Gastrocnemius medialis (tissue), 4 donors: ENCODE results near the gene SPINK8. TPM values are rescaled to one million over a fixed set of nuclear protein-coding genes. Genes with fewer than 3 reads are reported as not detected.
"Not testable (repeated sequence)": the region's sequence is repeated elsewhere in the genome, so short reads cannot be mapped to it uniquely, and the experiment has no call there.

Source experiments
- ATAC-seq, 2 donors: fragments of 150-250 bp; one replicate each; pipeline ENCODE4 v1.9.1; 2016
- DNase-seq, 2 donors: peaks; one replicate each; pipeline ENCODE4 v3.0.0-alpha.2; 2019
- H3K27ac ChIP-seq, 4 donors: fragments of 200-600 bp; sonication (generic); 1 replicate in 1 of 4; 2 replicates in 3 of 4; pipeline ENCODE4 v1.5.1; 2016 to 2018; ENCODE audit warnings: mild to moderate bottlenecking in 2 of 4, moderate library complexity in 1 of 4
- H3K27me3 ChIP-seq, 3 donors: fragments of 200-600 bp; sonication (generic) in 2 of 3; 1 replicate in 1 of 3; 2 replicates in 2 of 3; pipeline versions ENCODE4 v1.5.1 to v1.6.0; 2016 to 2019; ENCODE audit warnings: mild to moderate bottlenecking in 1 of 3, moderate library complexity in 1 of 3
- H3K36me3 ChIP-seq, 2 donors: fragments of 200-600 bp; sonication (generic) in 1 of 2; one replicate each; pipeline ENCODE4 v1.5.1; 2017 to 2018
- H3K4me1 ChIP-seq, 2 donors: fragments of 200-600 bp; sonication (generic) in 1 of 2; one replicate each; pipeline ENCODE4 v1.5.1; 2016 to 2017; ENCODE audit warnings: mild to moderate bottlenecking in 2 of 2
- H3K4me3 ChIP-seq, 4 donors: fragments of 200-600 bp; sonication (generic) in 3 of 4; 1 replicate in 1 of 4; 2 replicates in 3 of 4; pipeline ENCODE4 v1.5.1; 2016 to 2019; ENCODE audit warnings: mild to moderate bottlenecking in 2 of 4
- H3K9me3 ChIP-seq, 3 donors: fragments of 200-600 bp; sonication (generic) in 2 of 3; 1 replicate in 1 of 3; 2 replicates in 2 of 3; pipeline ENCODE4 v1.5.1; 2016 to 2019
- CTCF ChIP-seq, 5 experiments: fragments of 450-650 bp in 3 of 5; fragments of 200-600 bp in 2 of 5; sonication (generic) in 2 of 5; IDR thresholded peaks in 4 of 5; conservative IDR thresholded peaks in 1 of 5; 1 replicate in 4 of 5; 2 replicates in 1 of 5; pipeline ENCODE4 v1.5.1; 2016 to 2019; ENCODE audit warnings: antibody characterized with exemption in 5 of 5, mild to moderate bottlenecking in 3 of 5, moderate library complexity in 3 of 5
- POLR2A ChIP-seq, 2 donors: fragments of 450-650 bp; IDR thresholded peaks; one replicate each; pipeline ENCODE4 v1.6.1; 2017; ENCODE audit warnings: antibody characterized with exemption in 2 of 2, mild to moderate bottlenecking in 2 of 2, moderate library complexity in 2 of 2
- in situ Hi-C, 4 donors: fragments of 200-750 bp; cut with MboI; loops; one replicate each; pipeline versions ENCODE4 v1.15.0 to v1.8.0; 2017; ENCODE audit warnings: low sequenced_read_pairs in 4 of 4
- intact Hi-C: fragments of 100-400 bp; cut with DNase I; formaldehyde crosslinking; loops from one replicate; pipeline ENCODE4 v1.15.1; 2023; ENCODE audit warnings: low total_unique reads
- total RNA-seq, 4 donors: library from RNA; depleted of rRNA; stranded (reverse); fragments of >200 nt; gene quantifications; one replicate each; pipeline versions ENCODE4 v1.1.0 to v1.2.3, GENCODE V29; 2016

SPINK8 gene
- total RNA-seq, 4 donors from 2014 or later = not detected

- no peak for ATAC-seq
Observed at GRCh38 chr3:48345946-48346572, 12.6 kb upstream of the SPINK8 start.

GRCh38 chr3:48344867-48345507 is 11.5 kb upstream of the SPINK8 start:
- in situ Hi-C loops (no loop called here), intact Hi-C loops (no loop called here)
- no peaks in the 10 kb centered on the region for H3K9me3 ChIP-seq

More at GRCh38 chr3:48345946-48346572, 12.6 kb upstream of the SPINK8 start:
- Histone ChIP-seq H3K9me3 (no peaks in the 10 kb centered on the region), H3K4me1 (no peaks in the 10 kb centered on the region), H3K4me3 (no peak overlapping the region), H3K27ac (no peak overlapping the region), H3K27me3 (no peaks in the 10 kb centered on the region), H3K36me3 (no peaks in the 10 kb centered on the region)
- in situ Hi-C loops = no loop called here
- DNase-seq = no peak
- intact Hi-C loops = no loop called here
- TF ChIP-seq CTCF (IDR thresholded peaks at IDR 0.05 in 4 of 5, conservative IDR thresholded peaks at IDR 0.05 in 1 of 5) (no peak), POLR2A (IDR thresholded peaks at IDR 0.05) (no peak)

GRCh38 chr3:48343432-48343831 is 10.0 kb upstream of the SPINK8 start:
- no peaks in the 10 kb centered on the region for H3K36me3 ChIP-seq
- in situ Hi-C loops = no loop called here
- H3K4me3 ChIP-seq = no peak overlapping the region
- ATAC-seq (no peak), DNase-seq (no peak)
- intact Hi-C loops = no loop called here
- H3K4me1 ChIP-seq = no peaks in the 10 kb centered on the region
- no peaks in the 10 kb centered on the region for H3K27me3 ChIP-seq
- H3K27ac ChIP-seq = no peak overlapping the region
- TF ChIP-seq POLR2A (IDR thresholded peaks at IDR 0.05) = no peak
- no peak for TF ChIP-seq CTCF (IDR thresholded peaks at IDR 0.05 in 4 of 5, conservative IDR thresholded peaks at IDR 0.05 in 1 of 5)
- no peaks in the 10 kb centered on the region for H3K9me3 ChIP-seq

More at GRCh38 chr3:48344867-48345507, 11.5 kb upstream of the SPINK8 start:
- H3K36me3 ChIP-seq = no peaks in the 10 kb centered on the region
- no peak overlapping the region for H3K27ac ChIP-seq
- no peak overlapping the region for H3K4me3 ChIP-seq
- DNase-seq = no peak
- no peaks in the 10 kb centered on the region for H3K27me3 ChIP-seq
- TF ChIP-seq POLR2A (IDR thresholded peaks at IDR 0.05) = no peak
- TF ChIP-seq CTCF (IDR thresholded peaks at IDR 0.05 in 4 of 5, conservative IDR thresholded peaks at IDR 0.05 in 1 of 5) = no peak
- ATAC-seq = no peak
- H3K4me1 ChIP-seq = no peaks in the 10 kb centered on the region

- ATAC-seq = no peak
- in situ Hi-C loops = no loop called here
- no peaks in the 10 kb centered on the region for H3K36me3 ChIP-seq
- no peaks in the 10 kb centered on the region for H3K27me3 ChIP-seq
- no peaks in the 10 kb centered on the region for H3K4me1 ChIP-seq
- H3K9me3 ChIP-seq = no peaks in the 10 kb centered on the region
- intact Hi-C loops = no loop called here
- no peak overlapping the region for H3K27ac ChIP-seq
- DNase-seq = no peak
- no peak overlapping the region for H3K4me3 ChIP-seq
- no peak for TF ChIP-seq CTCF (IDR thresholded peaks at IDR 0.05 in 4 of 5, conservative IDR thresholded peaks at IDR 0.05 in 1 of 5)
- TF ChIP-seq POLR2A (IDR thresholded peaks at IDR 0.05) = no peak
Observed at GRCh38 chr3:48338635-48339034, 5.2 kb upstream of the SPINK8 start.

- H3K27ac ChIP-seq, in situ Hi-C loops, H3K27me3 ChIP-seq, H3K4me1 ChIP-seq, H3K9me3 ChIP-seq, ATAC-seq, DNase-seq, H3K4me3 ChIP-seq, intact Hi-C loops, H3K36me3 ChIP-seq: not testable (repeated sequence)
Observed at GRCh38 chr3:48337536-48337935, 4.1 kb upstream of the SPINK8 start.

- H3K36me3 ChIP-seq, in situ Hi-C loops, H3K4me3 ChIP-seq, ATAC-seq, H3K27ac ChIP-seq, intact Hi-C loops, H3K4me1 ChIP-seq, H3K27me3 ChIP-seq, H3K9me3 ChIP-seq, DNase-seq: not testable (repeated sequence)
Observed at GRCh38 chr3:48335286-48335685, 1.8 kb upstream of the SPINK8 start.
